Pancreas (tissue), 10 donors: ENCODE measurements around the gene PUM1. TPM values are rescaled to one million over a fixed set of nuclear protein-coding genes. Genes with fewer than 3 reads are reported as not detected.

Source experiments
- ATAC-seq, 4 donors: fragments of 200-7000 bp; cut with Tn5 transposase; one replicate each; pipeline versions ENCODE4 v1.8.0 to v1.9.1; 2020; ENCODE audit warnings: mild to moderate bottlenecking in 4 of 4, moderate library complexity in 4 of 4
- DNase-seq, 6 donors: peaks; one replicate each; pipeline ENCODE4 v3.0.0-alpha.2; 2020
- FAIRE-seq: peaks from 2 replicates; lab custom pipeline; 2012; peaks lifted over from hg19 to GRCh38; lab: Jason Lieb, UNC
- H3K27ac ChIP-seq, 4 donors: fragments of 200-600 bp; sonication (generic); 1 replicate in 3 of 4; 2 replicates in 1 of 4; pipeline versions ENCODE4 v1.5.0 to v1.8.0; 2020
- H3K27me3 ChIP-seq, 4 donors: fragments of 200-600 bp; one replicate each; pipeline ENCODE4 v1.8.0; 2021
- H3K36me3 ChIP-seq, 3 donors: fragments of 200-600 bp; sonication (generic) in 1 of 3; one replicate each; pipeline versions ENCODE4 v1.5.0 to v1.8.0; 2020 to 2021
- H3K4me1 ChIP-seq, 3 donors: fragments of 200-600 bp; one replicate each; pipeline ENCODE4 v1.8.0; 2021
- H3K4me3 ChIP-seq, 4 donors: fragments of 200-600 bp; sonication (generic) in 2 of 4; one replicate each; pipeline versions ENCODE4 v1.5.0 to v1.8.0; 2020 to 2021
- H3K9me3 ChIP-seq, 4 donors: fragments of 200-600 bp; one replicate each; pipeline ENCODE4 v1.8.0; 2021
- CTCF ChIP-seq, 4 donors: fragments of 200-600 bp; sonication (generic) in 3 of 4; IDR thresholded peaks; one replicate each; pipeline versions ENCODE4 v1.5.0 to v1.8.0; 2021; ENCODE audit warnings: antibody characterized with exemption in 4 of 4
- WGBS, 2 donors: extraction: QIAGEN DNeasy Blood & Tissue Kit; methylation state at CpG; one replicate each; pipeline ENCODE4 v1.1.7; 2013; 5-methylcytosine and 5-hydroxymethylcytosine counted together
- intact Hi-C, 3 donors: fragments of 100-400 bp; cut with DNase I; formaldehyde crosslinking; loops; one replicate each; pipeline versions ENCODE4 v1.11.1 to v1.14.2; 2022
- polyA plus RNA-seq, 2 donors: library from polyadenylated mRNA; stranded (reverse); fragments of 200-250 nt; gene quantifications; one replicate each; pipeline ENCODE4 v1.2.3, GENCODE V29; 2013
- total RNA-seq, 6 donors: library from RNA; stranded (reverse); fragmentation: NEBNext Ultra II Directional in 4 of 6; extraction: Animal tissue kit (Norgen Biotek cat#: 25700) in 4 of 6; gene quantifications; one replicate each; pipeline versions ENCODE4 v1.2.1 to v1.2.4, GENCODE V29; 2021 to 2023
- donor health status: healthy with polysubstance abuse.
- donor health status: DM: no; HTN: no; CAD: no; lungs with moderate emphysema.
- donor health status: DM: no; HTN: no; CAD: no.
- donor health status: control.
- donor health status: control.
- donor health status: Bipolar disorder and iron deficiency.
- donor health status: DM: yes; HTN: yes; CAD: no.
- donor health status: DM: no; HTN: no; CAD: no.
- donor health status: DM: no; HTN: no; CAD: no.
- donor health status: DM: yes; HTN: yes; CAD: no.

The PUM1 gene
- total and polyA plus RNA-seq, 8 donors: 16.9 to 75.8 (median 43.1) TPM

- no peaks in the 10 kb centered on the region for H3K27me3 ChIP-seq
- H3K36me3 ChIP-seq: peaks cover 0 to 14% (median 6%) of the 10 kb centered on the region in 3 donors
- no peak overlapping the region for H3K4me3 ChIP-seq
- intact Hi-C loops: no loop called here
- no peak for DNase-seq
- TF ChIP-seq CTCF (IDR thresholded peaks at IDR 0.05): no peak
- no peak overlapping the region for H3K27ac ChIP-seq
- H3K9me3 ChIP-seq: no peaks in the 10 kb centered on the region
- 73 to 84% methylated on average over 2 of the region's 2 CpGs for WGBS, 2 donors
- FAIRE-seq: no peak
- no peak for ATAC-seq
- H3K4me1 ChIP-seq: peaks cover 20 to 23% (median 22%) of the 10 kb centered on the region in 3 donors
These were observed 94.0 kb downstream of the PUM1 start for GRCh38 chr1:30971496-30971895.

- peaks cover 10 to 15% (median 13%) of the 10 kb centered on the region in 3 donors for H3K4me1 ChIP-seq
- ATAC-seq (no peak), FAIRE-seq (no peak), DNase-seq (no peak)
- no peak overlapping the region for H3K4me3 ChIP-seq
- TF ChIP-seq CTCF (IDR thresholded peaks at IDR 0.05): no peak
- H3K27ac ChIP-seq: no peak overlapping the region
- no peaks in the 10 kb centered on the region for H3K27me3 ChIP-seq
- H3K9me3 ChIP-seq: no peaks in the 10 kb centered on the region
- H3K36me3 ChIP-seq: peaks cover 0 to 29% (median 9%) of the 10 kb centered on the region in 3 donors
- intact Hi-C loops: no loop called here
These were observed 95.6 kb downstream of the PUM1 start for GRCh38 chr1:30969903-30970302.

- intact Hi-C loops: no loop called here
- FAIRE-seq: no peak
- Histone ChIP-seq H3K4me3 (no peak overlapping the region), H3K9me3 (no peaks in the 10 kb centered on the region), H3K36me3 (peaks cover 0 to 44% (median 16%) of the 10 kb centered on the region in 3 donors), H3K27me3 (no peaks in the 10 kb centered on the region), H3K27ac (no peak overlapping the region), H3K4me1 (peaks cover 5 to 13% (median 10%) of the 10 kb centered on the region in 3 donors)
- TF ChIP-seq CTCF (IDR thresholded peaks at IDR 0.05): no peak
- ATAC-seq: no peak
- DNase-seq: no peak
- WGBS, 2 donors: 76 to 78% methylated on average over 8 of the region's 8 CpGs
These were observed 97.1 kb downstream of the PUM1 start for GRCh38 chr1:30968220-30968971.

GRCh38 chr1:30966690-30967369, 98.7 kb downstream of the PUM1 start:
- no peak for TF ChIP-seq CTCF (IDR thresholded peaks at IDR 0.05)
- Histone ChIP-seq H3K27ac (no peak overlapping the region), H3K27me3 (no peaks in the 10 kb centered on the region), H3K36me3 (peaks cover 0 to 54% (median 20%) of the 10 kb centered on the region in 3 donors), H3K4me1 (peaks cover 5 to 13% (median 10%) of the 10 kb centered on the region in 3 donors), H3K4me3 (no peak overlapping the region), H3K9me3 (no peaks in the 10 kb centered on the region)
- intact Hi-C loops: no loop called here
- 60% methylated on average over 8 of the region's 8 CpGs for WGBS, 2 donors
- no peak for FAIRE-seq
- peak in 1 of 6 donors; percentile 25 for DNase-seq
- ATAC-seq: peak; percentile 39 to 75 (median 62)
